SK-N-DZ (cell line): ENCODE data around the gene SLC6A4.
"Not testable (repeated sequence)": the region's sequence is repeated elsewhere in the genome, so short reads cannot be mapped to it uniquely, and the experiment has no call there.

Experiments
- DNase-seq: peaks from one replicate; pipeline ENCODE4 v3.0.0-alpha.2; 2015; ENCODE audit warnings: low spot score

The SLC6A4 gene

DNA sequence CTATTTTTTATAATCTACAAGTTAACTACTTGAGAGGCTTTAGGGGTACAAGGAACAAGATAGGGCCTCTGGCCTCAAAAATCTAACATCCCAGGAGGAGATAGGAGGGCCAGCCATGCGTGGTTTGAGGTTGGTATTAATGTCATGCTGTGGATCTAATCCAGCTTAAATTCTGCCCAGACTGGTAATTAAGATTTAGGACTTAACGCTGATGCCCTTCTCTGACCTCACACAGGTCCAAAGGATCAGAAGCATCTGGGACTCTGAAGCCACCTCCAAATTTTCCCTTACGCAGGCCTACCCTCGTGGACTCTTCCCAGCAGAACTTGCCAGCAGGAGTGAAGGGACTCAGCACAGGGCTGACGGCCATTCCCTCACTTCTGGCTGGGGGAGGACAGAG is 15.1 kb downstream of the SLC6A4 start:
- DNase-seq = no peak

DNA sequence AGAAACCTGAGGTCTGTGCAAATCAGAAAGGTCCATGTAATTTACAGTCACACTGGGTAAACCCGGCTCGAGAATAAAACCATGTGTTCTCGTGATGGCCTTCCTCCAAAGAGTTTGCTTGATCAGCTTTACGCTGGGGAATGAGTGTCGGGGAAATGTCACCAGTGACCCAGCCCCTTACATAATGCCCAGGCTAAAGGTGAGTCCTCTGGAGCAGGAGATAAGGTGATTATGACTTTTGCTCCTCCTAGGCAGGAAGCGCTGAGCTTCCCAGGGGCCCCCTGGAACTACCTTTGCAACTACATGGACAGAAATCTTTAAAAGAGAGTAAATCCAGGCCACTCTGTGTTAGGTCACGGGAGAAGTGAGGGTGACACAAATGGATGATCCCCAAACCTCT is 15.7 kb downstream of the SLC6A4 start:
- DNase-seq = no peak

- no peak for DNase-seq
Observed at GRCh38 chr17:30219315-30219714, 16.2 kb downstream of the SLC6A4 start.

DNA sequence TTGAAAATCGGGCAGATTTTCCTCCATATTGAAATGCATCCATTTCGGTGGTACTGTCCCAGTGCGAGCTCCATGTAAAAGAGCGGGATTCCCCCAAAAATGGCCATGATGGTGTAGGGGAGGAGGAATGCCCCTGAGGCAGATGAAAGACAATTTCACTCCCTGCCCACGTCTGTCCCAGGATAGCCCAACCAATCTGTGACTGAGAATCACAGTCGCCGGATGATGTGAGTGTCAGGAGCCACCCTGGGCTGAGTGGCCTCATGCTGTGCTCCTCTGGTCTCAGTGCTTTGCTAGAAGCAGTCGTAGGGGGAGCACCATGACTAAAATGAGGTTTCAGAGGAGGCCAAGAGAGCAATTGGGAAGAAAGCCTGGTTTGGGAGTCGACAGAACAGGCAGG is 16.7 kb downstream of the SLC6A4 start:
- no peak for DNase-seq

- DNase-seq = no peak
Observed at GRCh38 chr17:30217746-30218245, 17.7 kb downstream of the SLC6A4 start.

DNA sequence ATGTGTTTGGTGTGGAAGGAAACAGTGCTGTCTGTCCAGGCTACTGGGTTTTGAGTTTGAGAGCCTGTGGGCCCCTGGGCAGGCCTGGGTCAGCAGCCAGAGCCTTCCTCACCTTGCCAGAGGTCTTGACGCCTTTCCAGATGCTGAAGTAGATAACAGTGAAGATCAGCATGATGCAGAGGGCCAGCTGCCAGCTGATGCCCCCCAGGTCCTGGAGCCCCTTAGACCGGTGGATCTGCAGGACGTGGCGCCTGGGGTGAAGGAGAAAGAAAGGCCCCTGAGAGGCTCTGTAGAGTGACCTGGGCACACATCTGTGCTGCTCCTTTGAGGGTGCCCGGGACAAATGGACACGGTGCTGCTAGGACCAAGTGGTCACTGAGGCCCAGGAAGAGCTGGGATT is 18.4 kb downstream of the SLC6A4 start:
- DNase-seq = no peak

DNA sequence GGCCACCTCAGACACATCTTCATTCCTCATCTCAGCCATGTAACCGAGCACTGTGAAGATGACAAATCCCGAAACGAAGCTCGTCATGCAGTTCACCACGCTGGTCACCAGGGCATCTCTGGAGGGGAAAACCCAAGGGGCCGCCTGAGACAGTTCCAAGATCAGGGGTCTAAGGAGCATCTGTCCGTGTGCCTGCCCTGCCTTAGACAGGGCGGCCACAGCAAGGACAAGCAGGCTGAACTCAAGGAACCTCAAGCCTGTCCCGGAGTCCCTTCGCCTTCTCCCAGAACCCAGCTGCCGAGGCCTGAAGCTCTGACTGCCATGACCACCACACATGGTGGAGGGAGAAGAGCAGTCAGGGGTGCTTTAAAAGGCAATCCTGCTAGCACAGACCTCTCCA is 22.7 kb downstream of the SLC6A4 start:
- no peak for DNase-seq

DNA sequence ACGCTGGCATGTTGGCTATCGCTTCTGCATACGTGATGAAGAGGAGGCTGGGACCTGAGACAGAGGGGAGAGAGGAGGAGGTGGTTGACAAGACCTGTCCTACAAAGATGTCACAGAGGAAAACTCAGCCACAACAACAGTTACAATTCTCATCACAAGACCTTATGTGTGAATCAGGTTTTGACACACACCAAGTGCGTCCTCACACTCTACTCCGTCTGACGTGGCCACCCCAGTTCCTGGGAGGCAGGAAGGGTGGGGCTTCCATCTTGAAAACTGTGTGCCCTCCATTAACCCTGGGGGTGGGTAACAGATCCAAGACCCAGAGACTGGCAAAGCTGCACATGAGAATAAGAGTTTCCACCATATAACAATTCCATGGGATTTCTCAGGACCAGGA is 24.1 kb downstream of the SLC6A4 start:
- DNase-seq = no peak

- DNase-seq = no peak
Observed at GRCh38 chr17:30210901-30211300, 24.6 kb downstream of the SLC6A4 start.

- DNase-seq = no peak
Observed at GRCh38 chr17:30210366-30210765, 25.1 kb downstream of the SLC6A4 start.

GRCh38 chr17:30209930-30210329 is 25.6 kb downstream of the SLC6A4 start:
- DNase-seq = no peak

- DNase-seq = no peak
Observed at GRCh38 chr17:30208214-30208613, 27.3 kb downstream of the SLC6A4 start.

- DNase-seq = no peak
Observed at GRCh38 chr17:30207655-30208054, 27.8 kb downstream of the SLC6A4 start.

DNA sequence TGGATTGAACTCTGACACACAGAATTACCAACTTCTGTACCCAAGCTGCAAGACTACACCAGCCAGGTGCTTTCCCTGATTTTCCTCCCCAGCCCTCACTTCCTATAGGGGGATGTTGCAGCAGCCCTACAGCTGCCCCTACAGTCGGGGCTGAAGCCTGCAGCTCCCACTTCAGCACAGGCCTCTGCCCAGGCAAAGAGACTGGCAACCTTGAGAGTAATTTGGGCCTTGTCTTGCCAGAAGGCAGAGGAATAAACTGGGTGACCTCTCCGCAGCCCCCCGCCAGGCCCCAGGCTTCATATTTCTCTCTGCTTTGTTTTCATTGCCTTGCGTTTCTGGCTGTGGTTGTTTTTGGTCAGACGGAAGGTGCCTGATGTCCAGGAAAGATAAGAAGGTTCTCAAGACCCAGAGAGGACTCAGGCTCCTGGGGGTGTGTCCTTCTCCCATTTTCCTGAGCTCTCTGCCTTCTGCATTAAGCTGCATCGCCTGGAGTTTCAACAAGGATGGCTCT is 32.0 kb downstream of the SLC6A4 start:
- peak; percentile 45 for DNase-seq

- not testable (repeated sequence) for DNase-seq
Observed at GRCh38 chr17:30200656-30201055, 34.8 kb downstream of the SLC6A4 start.

DNA sequence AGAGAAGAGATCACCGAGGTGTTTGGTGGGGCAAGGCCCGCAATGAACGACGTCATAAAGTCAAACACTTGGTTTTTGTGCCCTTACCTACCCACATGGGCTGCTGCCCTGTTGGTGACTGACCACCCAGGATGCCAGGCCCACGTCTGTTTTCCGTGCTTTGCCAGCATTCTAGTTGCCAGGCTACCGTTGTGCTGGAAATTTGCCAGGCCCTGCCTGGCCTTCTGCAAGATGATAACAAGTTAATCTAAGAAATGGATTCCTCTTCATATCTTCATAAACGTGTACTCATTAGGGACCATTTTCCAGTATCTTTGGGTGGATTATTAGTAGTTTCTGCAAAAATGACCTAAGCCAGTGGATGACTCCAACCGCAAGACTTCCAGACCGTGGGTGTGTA is 35.4 kb downstream of the SLC6A4 start:
- DNase-seq = no peak

DNA sequence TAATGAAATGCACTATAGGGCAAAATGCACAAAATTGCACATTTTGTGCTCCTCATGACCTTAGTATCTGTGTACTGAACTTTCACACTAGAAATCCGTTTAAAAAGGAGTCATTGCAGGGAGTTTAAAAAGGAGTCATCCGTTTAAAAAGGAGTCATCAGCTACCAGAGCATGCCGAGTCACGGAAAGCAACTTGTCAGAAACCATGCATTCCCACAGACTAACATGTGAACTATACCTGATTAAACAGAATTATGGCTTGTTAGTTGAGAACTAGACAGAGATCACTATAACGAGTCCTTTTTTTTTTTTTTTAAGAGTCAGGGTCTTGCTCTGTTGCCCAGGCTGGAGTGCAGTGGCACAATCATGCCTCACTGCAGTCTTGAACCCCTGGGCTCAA is 35.9 kb downstream of the SLC6A4 start:
- DNase-seq = no peak

GRCh38 chr17:30197416-30197815 is 38.1 kb downstream of the SLC6A4 start:
- no peak for DNase-seq

DNA sequence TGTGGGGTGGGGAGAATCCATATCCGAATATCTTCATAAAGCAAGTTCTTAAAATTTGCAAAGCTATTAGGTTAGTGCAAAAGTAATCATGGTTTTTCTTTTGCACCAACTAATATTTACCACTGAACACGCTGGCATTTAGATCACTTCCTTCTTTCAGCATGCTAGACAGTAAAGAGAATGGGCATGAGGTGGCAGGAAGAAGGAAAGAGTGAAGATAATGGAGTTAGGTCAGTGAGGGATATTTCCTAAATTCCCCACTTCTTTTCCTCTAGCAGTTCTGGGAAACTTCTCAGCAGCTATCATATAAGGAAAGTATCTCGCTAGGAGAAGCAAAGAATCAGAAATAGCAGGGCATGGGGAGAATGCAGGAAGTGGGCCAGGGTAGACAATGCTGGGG is 39.0 kb downstream of the SLC6A4 start:
- DNase-seq = no peak

DNA sequence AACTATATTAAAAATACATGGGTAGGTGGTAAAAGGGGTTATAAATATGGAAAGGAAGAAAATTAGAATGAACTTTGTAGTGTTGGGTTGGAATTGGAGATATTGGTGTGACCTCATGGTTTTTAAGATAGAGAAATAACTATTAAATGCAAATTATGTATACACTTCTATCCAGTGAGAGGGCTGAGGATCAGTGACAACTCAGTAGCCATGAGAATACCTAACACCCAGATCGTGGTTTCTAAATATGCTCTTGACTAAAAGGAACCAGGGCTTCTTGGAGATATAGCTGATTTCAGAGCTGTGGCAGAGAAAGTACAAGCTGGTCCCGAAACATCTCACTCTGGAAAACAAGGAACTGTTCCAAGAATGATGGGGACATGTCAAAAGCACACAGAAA is 44.4 kb downstream of the SLC6A4 start:
- no peak for DNase-seq

- DNase-seq = no peak
Observed at GRCh38 chr17:30188211-30188939, 47.1 kb downstream of the SLC6A4 start.

DNA sequence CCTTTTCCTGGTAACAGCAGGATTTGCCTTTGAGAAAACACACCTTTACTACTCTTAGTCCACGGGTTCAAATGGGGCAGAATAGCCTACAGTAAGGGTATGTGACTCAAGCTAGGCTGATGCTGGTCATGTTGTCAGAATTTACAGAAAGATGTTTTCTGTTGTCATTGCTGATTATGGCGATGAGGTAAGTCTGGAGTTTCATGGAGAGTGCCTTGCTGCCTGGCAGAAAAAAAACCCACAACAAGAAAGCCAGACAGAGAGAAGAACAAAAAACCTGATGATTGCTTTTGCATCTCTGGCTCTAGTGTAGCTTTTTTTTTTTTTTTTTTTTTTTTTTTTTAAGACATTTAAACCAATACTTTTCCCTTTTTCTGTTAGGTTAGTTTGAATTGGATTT is 47.9 kb downstream of the SLC6A4 start:
- no peak for DNase-seq

DNA sequence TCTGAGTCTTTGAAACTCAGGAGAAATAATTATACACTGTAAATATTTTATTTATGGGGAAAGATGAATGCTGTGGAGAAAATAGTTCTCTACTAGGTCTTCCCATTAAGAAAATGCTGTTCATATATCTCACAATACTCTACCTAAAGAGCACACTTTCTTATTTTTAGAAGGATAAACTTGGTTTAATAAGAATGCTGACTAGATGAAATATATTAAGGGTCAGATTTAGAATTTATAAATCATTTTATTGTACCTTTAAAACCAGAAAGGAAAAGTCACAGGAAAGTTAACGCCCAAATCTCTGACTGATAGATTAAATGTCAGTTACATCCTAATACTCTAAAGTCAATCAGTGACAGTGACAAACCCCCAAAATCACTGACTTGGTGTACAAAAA is 48.7 kb downstream of the SLC6A4 start:
- no peak for DNase-seq

GRCh38 chr17:30176855-30177254 is 58.6 kb downstream of the SLC6A4 start:
- no peak for DNase-seq
